GM23338 (cell line): ENCODE measurements around the gene FLVCR1. TPM values are rescaled to one million over a fixed set of nuclear protein-coding genes. Genes with fewer than 3 reads are reported as not detected.

Experiments
- ATAC-seq: fragments of 200-7000 bp; cut with Tn5 transposase; 3 replicates; pipeline ENCODE4 v1.9.1; 2020
- DNase-seq: peaks from one replicate; pipeline ENCODE4 v3.0.0-alpha.2; 2015; ENCODE audit warnings: low spot score
- H2AFZ ChIP-seq: fragments of 200-600 bp; sonication (generic); 2 replicates; pipeline ENCODE4 v1.8.0; 2016; ENCODE audit warnings: antibody characterized with exemption, mild to moderate bottlenecking, moderate library complexity
- H3F3A ChIP-seq: fragments of 200-600 bp; sonication (generic); replicated peaks from 2 replicates; pipeline ENCODE4 v1.8.0; 2017; ENCODE audit warnings: antibody characterized with exemption, mixed run types, low read depth
- H3K27ac ChIP-seq: fragments of 200-600 bp; sonication (generic); 2 replicates; pipeline ENCODE4 v1.6.1; 2016; ENCODE audit warnings: low read depth
- H3K27me3 ChIP-seq: fragments of 200-600 bp; sonication (generic); 2 replicates; pipeline ENCODE4 v1.8.0; 2016; ENCODE audit warnings: mild to moderate bottlenecking, mixed run types, moderate library complexity; ENCODE audit not compliant: insufficient read depth
- H3K36me3 ChIP-seq: fragments of 200-600 bp; sonication (generic); 2 replicates; pipeline ENCODE4 v1.8.0; 2016; ENCODE audit warnings: mild to moderate bottlenecking; ENCODE audit not compliant: insufficient read depth
- H3K4me1 ChIP-seq: fragments of 200-600 bp; sonication (generic); 2 replicates; pipeline ENCODE4 v1.8.0; 2016; ENCODE audit warnings: mild to moderate bottlenecking, moderate library complexity; ENCODE audit not compliant: insufficient read depth
- H3K4me2 ChIP-seq: fragments of 200-600 bp; sonication (generic); 2 replicates; pipeline ENCODE4 v1.7.1; 2017; ENCODE audit warnings: mixed run types
- H3K4me3 ChIP-seq: fragments of 200-600 bp; sonication (generic); 2 replicates; pipeline ENCODE4 v1.6.1; 2016; ENCODE audit warnings: mixed run types
- H3K79me2 ChIP-seq: fragments of 200-600 bp; sonication (generic); replicated peaks from 2 replicates; pipeline ENCODE4 v1.8.0; 2017; ENCODE audit warnings: mild to moderate bottlenecking; ENCODE audit not compliant: insufficient read depth
- H3K9me2 ChIP-seq: fragments of 200-600 bp; sonication (generic); 2 replicates; pipeline ENCODE4 v1.8.0; 2017; ENCODE audit not compliant: insufficient read depth
- H4K20me1 ChIP-seq: fragments of 200-600 bp; sonication (generic); replicated peaks from 2 replicates; pipeline ENCODE4 v1.8.0; 2017; ENCODE audit warnings: mild to moderate bottlenecking; ENCODE audit not compliant: insufficient read depth
- H3K27ac Mint-ChIP-seq: 2 replicates; pipeline ENCODE4 v1.8.0; 2020; ENCODE audit warnings: inconsistent platforms, mild to moderate bottlenecking, moderate library complexity, mixed read lengths
- H3K27me3 Mint-ChIP-seq: 3 replicates; pipeline ENCODE4 v1.8.0; 2022; ENCODE audit warnings: low read depth, mild to moderate bottlenecking, moderate library complexity, mixed read lengths, inconsistent platforms; ENCODE audit not compliant: insufficient read depth, poor library complexity
- H3K36me3 Mint-ChIP-seq: 3 replicates; pipeline ENCODE4 v1.8.0; 2021; ENCODE audit warnings: low read depth, mild to moderate bottlenecking, inconsistent platforms, moderate library complexity, mixed read lengths
- H3K4me1 Mint-ChIP-seq: 3 replicates; pipeline ENCODE4 v1.8.0; 2020; ENCODE audit warnings: mild to moderate bottlenecking, inconsistent platforms, mixed read lengths
- H3K4me3 Mint-ChIP-seq: 3 replicates; pipeline ENCODE4 v1.8.0; 2021; ENCODE audit warnings: moderate library complexity, mild to moderate bottlenecking, inconsistent platforms, mixed read lengths
- H3K9me3 Mint-ChIP-seq: 3 replicates; pipeline ENCODE4 v1.8.0; 2020; ENCODE audit warnings: moderate library complexity, mild to moderate bottlenecking, inconsistent platforms, mixed read lengths
- CREB1 ChIP-seq: fragments of 250-450 bp; sonication (Bioruptor Pico); IDR thresholded peaks from 2 replicates; pipeline ENCODE4 v1.5.0; 2020; ENCODE audit warnings: low read depth, mild to moderate bottlenecking, moderate library complexity
- ETS1 ChIP-seq: IDR thresholded peaks from 2 replicates; pipeline ENCODE4 v1.6.1; 2016; ENCODE audit warnings: antibody characterized with exemption
- EZH2 ChIP-seq: fragments of 200-600 bp; sonication (generic); IDR thresholded peaks from one replicate; pipeline ENCODE4 v1.8.0; 2017; ENCODE audit warnings: antibody characterized with exemption, mild to moderate bottlenecking, low read depth; ENCODE audit not compliant: unreplicated experiment
- JUNB ChIP-seq: IDR thresholded peaks from one replicate; pipeline ENCODE4 v1.6.1; 2016; ENCODE audit warnings: antibody characterized with exemption; ENCODE audit not compliant: unreplicated experiment
- NANOG ChIP-seq: IDR thresholded peaks from 2 replicates; pipeline ENCODE4 v1.6.1; 2016; ENCODE audit warnings: antibody characterized with exemption, borderline replicate concordance
- ZNF462 ChIP-seq: fragments of 250-450 bp; sonication (Bioruptor Pico); IDR thresholded peaks from 2 replicates; pipeline ENCODE4 v1.5.0; 2020; ENCODE audit warnings: mild to moderate bottlenecking, moderate library complexity
- polyA plus RNA-seq: library from polyadenylated mRNA; unstranded; fragments of >200 nt; fragmentation: Nextera tagmentation; extraction: Ambion mirVana; gene quantifications from 2 replicates; pipeline ENCODE4 v1.2.1, GENCODE V29; 2016
- total RNA-seq: library from RNA; depleted of rRNA; stranded (reverse); fragments of >200 nt; shearing (Covaris generic); gene quantifications from 2 replicates; pipeline ENCODE4 v1.2.3, GENCODE V29; 2014

FLVCR1 gene
- total and polyA plus RNA-seq, 2 experiments from 2014 or later = 60.5 to 93.5 TPM

GRCh38 chr1:212915245-212916091 is 57.4 kb downstream of the FLVCR1 start (continued):
- TF ChIP-seq EZH2 = no peak
- no peak for TF ChIP-seq JUNB
- no peak for TF ChIP-seq ETS1
- TF ChIP-seq ZNF462 (CRISPR knock-in tag) = peak; percentile 6; the same call in 1 of the 2 replicates
- TF ChIP-seq CREB1 = no peak
- TF ChIP-seq NANOG = no peak

GRCh38 chr1:212916481-212917133 is 58.5 kb downstream of the FLVCR1 start:
- peak overlapping the region; percentile 55 for H3K4me3 Mint-ChIP-seq
- ATAC-seq = peak; percentile 74
- H3K4me3 ChIP-seq = peak overlapping the region; percentile 10; the same call in 1 of the 2 replicates
- TF ChIP-seq ZNF462 (CRISPR knock-in tag) (no peak), CREB1 (0 out of 2 replicates have a peak, but pooled peaks have one; percentile 22)

More at GRCh38 chr1:212916481-212917133, 58.5 kb downstream of the FLVCR1 start:
- Histone ChIP-seq H3K27me3 (no peaks in the 10 kb centered on the region), H4K20me1 (no peaks in the 10 kb centered on the region), H3K4me2 (peak overlapping the region; percentile 67), H3K79me2 (peaks cover 14% of the 10 kb centered on the region), H3K36me3 (no peaks in the 10 kb centered on the region), H3K9me2 (peaks cover 13% of the 10 kb centered on the region), H3F3A (peaks cover 13% of the 10 kb centered on the region), H3K27ac (peak overlapping the region; percentile 99), H2AFZ (no peak overlapping the region), H3K4me1 (peaks cover 32% of the 10 kb centered on the region)
- Mint-ChIP-seq H3K9me3 (peaks cover 3% of the 10 kb centered on the region; the same call in 1 of the 3 replicates), H3K27ac (peak overlapping the region; percentile 97), H3K27me3 (peaks cover 30% of the 10 kb centered on the region), H3K4me1 (peaks cover 50% of the 10 kb centered on the region), H3K36me3 (peaks cover 17% of the 10 kb centered on the region)
- DNase-seq = peak; percentile 90
